K562 (cell line): ENCODE results near the gene TMEM208. TPM values are rescaled to one million over a fixed set of nuclear protein-coding genes. Genes with fewer than 3 reads are reported as not detected.

Experiments
- MEF2D ChIP-seq: conservative IDR thresholded peaks from 2 replicates; pipeline ENCODE4 v1.6.1; 2016; ENCODE audit warnings: low read depth, missing genetic modification characterization, missing compliant biosample characterization
- MIER1 ChIP-seq: fragments of 450-650 bp; IDR thresholded peaks from 2 replicates; pipeline ENCODE4 v1.6.1; 2016; ENCODE audit warnings: antibody characterized with exemption, mild to moderate bottlenecking, low read depth
- MYC ChIP-seq, 2 experiments: fragments of 250-450 bp in 1 of 2; sonication (Bioruptor Pico) in 1 of 2; IDR thresholded peaks; 2 replicates each; pipeline versions ENCODE4 v1.5.1 to v1.6.1; 2012 to 2021; ENCODE audit warnings: low read depth in 2 of 2, borderline replicate concordance in 1 of 2, improper control_type of control experiment in 1 of 2, low read length in 1 of 2, mild to moderate bottlenecking in 1 of 2, moderate library complexity in 1 of 2
- PHF8 ChIP-seq: fragments of 200-600 bp; sonication (generic); IDR thresholded peaks from 2 replicates; pipeline ENCODE4 v1.6.1; 2012; ENCODE audit warnings: mixed run types, mild to moderate bottlenecking, inconsistent platforms, low read length, moderate library complexity, borderline replicate concordance
- SMAD3 ChIP-seq: fragments of 450-650 bp; formaldehyde crosslinking; conservative IDR thresholded peaks from 2 replicates; pipeline ENCODE4 v1.4.0; 2020; ENCODE audit warnings: mild to moderate bottlenecking
- SREBF1 ChIP-seq: fragments of 150-350 bp; IDR thresholded peaks from 2 replicates; pipeline ENCODE4 v1.6.1; 2014; ENCODE audit warnings: antibody characterized with exemption, low read depth, low read length, borderline replicate concordance
- ZNF146 ChIP-seq: IDR thresholded peaks from one replicate; pipeline ENCODE4 v1.6.1; 2018; ENCODE audit warnings: missing compliant biosample characterization; ENCODE audit not compliant: unreplicated experiment
- ZNF282 ChIP-seq: sonication (generic); formaldehyde crosslinking; IDR thresholded peaks from 2 replicates; pipeline ENCODE4 v1.8.1; 2023; ENCODE audit warnings: missing genetic modification reagents
- ZNF431 ChIP-seq: sonication (generic); formaldehyde crosslinking; IDR thresholded peaks from 2 replicates; pipeline ENCODE4 v1.8.0; 2022; ENCODE audit warnings: mild to moderate bottlenecking, missing genetic modification reagents
- ZNF764 ChIP-seq: fragments of 250-450 bp; sonication (Bioruptor Pico); IDR thresholded peaks from 2 replicates; pipeline ENCODE4 v1.4.0; 2020; ENCODE audit warnings: low read depth, mild to moderate bottlenecking, moderate library complexity
- polyA plus RNA-seq, 8 experiments: library from polyadenylated mRNA; depleted of rRNA in 4 of 8; stranded (reverse) in 5 of 8; unstranded in 3 of 8; fragments of >200 nt; fragmentation: Nextera tagmentation in 2 of 8; fragmentation: Illumina TruSeq in 1 of 8; extraction: Ambion mirVana in 2 of 8; extraction: Trizol in 1 of 8; gene quantifications; 2 replicates each; pipeline versions ENCODE4 v1.2.1 to v1.2.3, GENCODE V29; 2011 to 2014; ENCODE audit warnings: inconsistent platforms in 1 of 8, missing spikeins in 1 of 8
- total RNA-seq, 7 experiments: library from RNA; depleted of rRNA in 6 of 7; stranded (reverse); fragments of >200 nt in 6 of 7; fragmentation: Illumina TruSeq in 2 of 7; extraction: Trizol in 2 of 7; gene quantifications; 2 replicates each; pipeline versions ENCODE4 v1.2.1 to v1.2.3, GENCODE V29; 2011 to 2021; ENCODE audit warnings: low replicate concordance in 1 of 7
- TF ChIP-seq, protein P1 (sequence below): fragments of 450-650 bp; IDR thresholded peaks from 2 replicates; pipeline ENCODE4 v1.6.1; 2018; ENCODE audit warnings: mild to moderate bottlenecking, low read depth; ENCODE audit not compliant: partially characterized antibody
- TF ChIP-seq, protein P2 (sequence below), 2 experiments: fragments of 450-650 bp in 1 of 2; sonication (generic) in 1 of 2; formaldehyde crosslinking in 1 of 2; IDR thresholded peaks; 2 replicates each; pipeline versions ENCODE4 v1.7.1 to v1.9.0; 2016 to 2022; ENCODE audit warnings: inconsistent platforms in 1 of 2, mild to moderate bottlenecking in 1 of 2, missing genetic modification reagents in 1 of 2
- TF ChIP-seq, protein P3 (sequence below): fragments of 450-650 bp; IDR thresholded peaks from 2 replicates; pipeline ENCODE4 v1.6.1; 2016; ENCODE audit warnings: missing biosample characterization, missing genetic modification characterization

Gene TMEM208
- total and polyA plus RNA-seq, 9 of the 15 experiments (the other 6 are each of a cell fraction or from before 2014, with no cell fraction given) = 31.8 to 239 (median 54.3) TPM

DNA sequence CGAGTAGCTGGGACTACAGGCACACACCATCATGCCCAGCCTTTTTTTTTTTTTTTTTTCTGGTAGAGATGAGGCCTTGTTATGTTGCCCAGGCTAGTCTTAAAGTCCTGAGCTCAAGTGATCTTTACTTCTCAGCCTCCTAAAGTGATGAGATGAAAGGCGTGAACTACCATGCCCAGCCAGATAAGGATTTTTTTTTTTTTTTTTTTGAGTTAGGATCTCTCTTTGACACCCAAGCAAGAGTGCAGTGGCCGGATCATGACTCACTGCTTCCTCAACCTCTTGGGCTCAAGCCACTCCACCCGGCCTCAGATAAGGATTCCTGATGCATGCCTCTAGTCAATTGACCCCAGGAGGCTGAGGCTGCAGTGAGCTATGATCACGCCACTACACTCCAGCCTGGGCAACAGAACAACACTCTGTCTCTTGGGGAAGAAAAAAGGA lies 41.2 kb downstream of the TMEM208 start (continued):
- TF ChIP-seq, protein P1, sequence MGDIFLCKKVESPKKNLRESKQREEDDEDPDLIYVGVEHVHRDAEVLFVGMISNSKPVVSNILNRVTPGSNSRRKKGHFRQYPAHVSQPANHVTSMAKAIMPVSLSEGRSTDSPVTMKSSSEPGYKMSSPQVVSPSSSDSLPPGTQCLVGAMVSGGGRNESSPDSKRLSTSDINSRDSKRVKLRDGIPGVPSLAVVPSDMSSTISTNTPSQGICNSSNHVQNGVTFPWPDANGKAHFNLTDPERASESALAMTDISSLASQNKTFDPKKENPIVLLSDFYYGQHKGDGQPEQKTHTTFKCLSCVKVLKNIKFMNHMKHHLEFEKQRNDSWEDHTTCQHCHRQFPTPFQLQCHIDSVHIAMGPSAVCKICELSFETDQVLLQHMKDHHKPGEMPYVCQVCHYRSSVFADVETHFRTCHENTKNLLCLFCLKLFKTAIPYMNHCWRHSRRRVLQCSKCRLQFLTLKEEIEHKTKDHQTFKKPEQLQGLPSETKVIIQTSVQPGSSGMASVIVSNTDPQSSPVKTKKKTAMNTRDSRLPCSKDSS = no peak
- TF ChIP-seq ZNF431 (CRISPR knock-in tag) (no peak), ZNF282 (no peak), MIER1 (peak; percentile 63), SMAD3 (CRISPR knock-in tag) (no peak), MEF2D (tag) (0 out of 2 replicates have a peak, but pooled peaks have one; percentile 38), ZNF764 (CRISPR knock-in tag) (no peak), SREBF1 (peak; percentile 54; the same call in 1 of the 2 replicates), PHF8 (no peak), ZNF146 (CRISPR knock-in tag) (no peak), MYC (IDR thresholded peaks at IDR 0.05; ENCODE audit: low read depth, low read length) (peak; percentile 73), MYC (CRISPR knock-in tag; IDR thresholded peaks at IDR 0.05; ENCODE audit: borderline replicate concordance, low read depth) (no peak)
- TF ChIP-seq, protein P2, sequence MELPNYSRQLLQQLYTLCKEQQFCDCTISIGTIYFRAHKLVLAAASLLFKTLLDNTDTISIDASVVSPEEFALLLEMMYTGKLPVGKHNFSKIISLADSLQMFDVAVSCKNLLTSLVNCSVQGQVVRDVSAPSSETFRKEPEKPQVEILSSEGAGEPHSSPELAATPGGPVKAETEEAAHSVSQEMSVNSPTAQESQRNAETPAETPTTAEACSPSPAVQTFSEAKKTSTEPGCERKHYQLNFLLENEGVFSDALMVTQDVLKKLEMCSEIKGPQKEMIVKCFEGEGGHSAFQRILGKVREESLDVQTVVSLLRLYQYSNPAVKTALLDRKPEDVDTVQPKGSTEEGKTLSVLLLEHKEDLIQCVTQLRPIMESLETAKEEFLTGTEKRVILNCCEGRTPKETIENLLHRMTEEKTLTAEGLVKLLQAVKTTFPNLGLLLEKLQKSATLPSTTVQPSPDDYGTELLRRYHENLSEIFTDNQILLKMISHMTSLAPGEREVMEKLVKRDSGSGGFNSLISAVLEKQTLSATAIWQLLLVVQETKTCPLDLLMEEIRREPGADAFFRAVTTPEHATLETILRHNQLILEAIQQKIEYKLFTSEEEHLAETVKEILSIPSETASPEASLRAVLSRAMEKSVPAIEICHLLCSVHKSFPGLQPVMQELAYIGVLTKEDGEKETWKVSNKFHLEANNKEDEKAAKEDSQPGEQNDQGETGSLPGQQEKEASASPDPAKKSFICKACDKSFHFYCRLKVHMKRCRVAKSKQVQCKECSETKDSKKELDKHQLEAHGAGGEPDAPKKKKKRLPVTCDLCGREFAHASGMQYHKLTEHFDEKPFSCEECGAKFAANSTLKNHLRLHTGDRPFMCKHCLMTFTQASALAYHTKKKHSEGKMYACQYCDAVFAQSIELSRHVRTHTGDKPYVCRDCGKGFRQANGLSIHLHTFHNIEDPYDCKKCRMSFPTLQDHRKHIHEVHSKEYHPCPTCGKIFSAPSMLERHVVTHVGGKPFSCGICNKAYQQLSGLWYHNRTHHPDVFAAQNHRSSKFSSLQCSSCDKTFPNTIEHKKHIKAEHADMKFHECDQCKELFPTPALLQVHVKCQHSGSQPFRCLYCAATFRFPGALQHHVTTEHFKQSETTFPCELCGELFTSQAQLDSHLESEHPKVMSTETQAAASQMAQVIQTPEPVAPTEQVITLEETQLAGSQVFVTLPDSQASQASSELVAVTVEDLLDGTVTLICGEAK (IDR thresholded peaks at IDR 0.05) = no peak
- TF ChIP-seq, protein P2 (CRISPR knock-in tag; IDR thresholded peaks at IDR 0.05) = no peak
- TF ChIP-seq, protein P3, sequence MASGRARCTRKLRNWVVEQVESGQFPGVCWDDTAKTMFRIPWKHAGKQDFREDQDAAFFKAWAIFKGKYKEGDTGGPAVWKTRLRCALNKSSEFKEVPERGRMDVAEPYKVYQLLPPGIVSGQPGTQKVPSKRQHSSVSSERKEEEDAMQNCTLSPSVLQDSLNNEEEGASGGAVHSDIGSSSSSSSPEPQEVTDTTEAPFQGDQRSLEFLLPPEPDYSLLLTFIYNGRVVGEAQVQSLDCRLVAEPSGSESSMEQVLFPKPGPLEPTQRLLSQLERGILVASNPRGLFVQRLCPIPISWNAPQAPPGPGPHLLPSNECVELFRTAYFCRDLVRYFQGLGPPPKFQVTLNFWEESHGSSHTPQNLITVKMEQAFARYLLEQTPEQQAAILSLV = no peak
